T-helper 1 cell (primary cell): ENCODE measurements around the gene RNU1-3.

Experiments used
- DNase-seq, 5 donors: peaks; one replicate each; pipeline ENCODE4 v3.0.0-alpha.2; 2012 to 2020

The RNU1-3 gene

GRCh38 chr1:16617778-16618580 is 48.8 kb downstream of the RNU1-3 start:
- no peak for DNase-seq

DNA sequence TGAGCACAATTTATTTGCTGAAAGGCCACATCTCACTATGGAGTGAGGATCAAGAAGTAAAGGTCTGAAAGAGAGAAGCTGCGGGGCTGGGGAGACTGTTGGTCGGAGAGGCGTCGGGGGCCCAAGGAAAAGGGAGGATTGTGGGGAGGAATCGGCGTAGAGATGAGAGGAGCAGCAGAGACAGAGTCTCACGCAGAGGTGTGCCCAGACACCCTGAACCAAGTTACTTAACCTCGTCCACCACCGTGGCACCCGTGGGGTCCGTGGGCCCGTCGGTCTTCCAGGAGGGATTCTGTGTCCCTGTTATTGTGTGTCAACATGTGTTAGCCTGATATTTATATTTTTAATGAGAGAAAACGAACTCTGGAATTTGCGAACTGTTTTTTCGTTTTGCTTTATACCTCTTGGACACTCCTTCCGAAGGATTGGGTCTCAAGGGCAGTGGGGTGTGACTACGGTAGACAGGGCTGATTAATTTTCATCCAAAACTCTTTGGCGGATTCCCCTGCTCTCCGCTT is 49.6 kb downstream of the RNU1-3 start:
- no peak for DNase-seq
